GM23338 (cell line): ENCODE results near the gene NR2C2. TPM values are rescaled to one million over a fixed set of nuclear protein-coding genes. Genes with fewer than 3 reads are reported as not detected.

Source experiments
- ATAC-seq: fragments of 200-7000 bp; cut with Tn5 transposase; 3 replicates; pipeline ENCODE4 v1.9.1; 2020
- DNase-seq: peaks from one replicate; pipeline ENCODE4 v3.0.0-alpha.2; 2015; ENCODE audit warnings: low spot score
- H2AFZ ChIP-seq: fragments of 200-600 bp; sonication (generic); 2 replicates; pipeline ENCODE4 v1.8.0; 2016; ENCODE audit warnings: antibody characterized with exemption, mild to moderate bottlenecking, moderate library complexity
- H3F3A ChIP-seq: fragments of 200-600 bp; sonication (generic); replicated peaks from 2 replicates; pipeline ENCODE4 v1.8.0; 2017; ENCODE audit warnings: antibody characterized with exemption, mixed run types, low read depth
- H3K27ac ChIP-seq: fragments of 200-600 bp; sonication (generic); 2 replicates; pipeline ENCODE4 v1.6.1; 2016; ENCODE audit warnings: low read depth
- H3K27me3 ChIP-seq: fragments of 200-600 bp; sonication (generic); 2 replicates; pipeline ENCODE4 v1.8.0; 2016; ENCODE audit warnings: mild to moderate bottlenecking, mixed run types, moderate library complexity; ENCODE audit not compliant: insufficient read depth
- H3K36me3 ChIP-seq: fragments of 200-600 bp; sonication (generic); 2 replicates; pipeline ENCODE4 v1.8.0; 2016; ENCODE audit warnings: mild to moderate bottlenecking; ENCODE audit not compliant: insufficient read depth
- H3K4me1 ChIP-seq: fragments of 200-600 bp; sonication (generic); 2 replicates; pipeline ENCODE4 v1.8.0; 2016; ENCODE audit warnings: mild to moderate bottlenecking, moderate library complexity; ENCODE audit not compliant: insufficient read depth
- H3K4me2 ChIP-seq: fragments of 200-600 bp; sonication (generic); 2 replicates; pipeline ENCODE4 v1.7.1; 2017; ENCODE audit warnings: mixed run types
- H3K4me3 ChIP-seq: fragments of 200-600 bp; sonication (generic); 2 replicates; pipeline ENCODE4 v1.6.1; 2016; ENCODE audit warnings: mixed run types
- H3K79me2 ChIP-seq: fragments of 200-600 bp; sonication (generic); replicated peaks from 2 replicates; pipeline ENCODE4 v1.8.0; 2017; ENCODE audit warnings: mild to moderate bottlenecking; ENCODE audit not compliant: insufficient read depth
- H3K9me2 ChIP-seq: fragments of 200-600 bp; sonication (generic); 2 replicates; pipeline ENCODE4 v1.8.0; 2017; ENCODE audit not compliant: insufficient read depth
- H4K20me1 ChIP-seq: fragments of 200-600 bp; sonication (generic); replicated peaks from 2 replicates; pipeline ENCODE4 v1.8.0; 2017; ENCODE audit warnings: mild to moderate bottlenecking; ENCODE audit not compliant: insufficient read depth
- H3K27ac Mint-ChIP-seq: 2 replicates; pipeline ENCODE4 v1.8.0; 2020; ENCODE audit warnings: inconsistent platforms, mild to moderate bottlenecking, moderate library complexity, mixed read lengths
- H3K27me3 Mint-ChIP-seq: 3 replicates; pipeline ENCODE4 v1.8.0; 2022; ENCODE audit warnings: low read depth, mild to moderate bottlenecking, moderate library complexity, mixed read lengths, inconsistent platforms; ENCODE audit not compliant: insufficient read depth, poor library complexity
- H3K36me3 Mint-ChIP-seq: 3 replicates; pipeline ENCODE4 v1.8.0; 2021; ENCODE audit warnings: low read depth, mild to moderate bottlenecking, inconsistent platforms, moderate library complexity, mixed read lengths
- H3K4me1 Mint-ChIP-seq: 3 replicates; pipeline ENCODE4 v1.8.0; 2020; ENCODE audit warnings: mild to moderate bottlenecking, inconsistent platforms, mixed read lengths
- H3K4me3 Mint-ChIP-seq: 3 replicates; pipeline ENCODE4 v1.8.0; 2021; ENCODE audit warnings: moderate library complexity, mild to moderate bottlenecking, inconsistent platforms, mixed read lengths
- H3K9me3 Mint-ChIP-seq: 3 replicates; pipeline ENCODE4 v1.8.0; 2020; ENCODE audit warnings: moderate library complexity, mild to moderate bottlenecking, inconsistent platforms, mixed read lengths
- CREB1 ChIP-seq: fragments of 250-450 bp; sonication (Bioruptor Pico); IDR thresholded peaks from 2 replicates; pipeline ENCODE4 v1.5.0; 2020; ENCODE audit warnings: low read depth, mild to moderate bottlenecking, moderate library complexity
- CTCF ChIP-seq, 2 experiments: fragments of 200-600 bp in 1 of 2; sonication (generic) in 1 of 2; conservative IDR thresholded peaks; 2 replicates each; pipeline versions ENCODE4 v1.5.1 to v1.6.1; 2016 to 2017; ENCODE audit warnings: antibody characterized with exemption in 2 of 2, low read depth in 2 of 2, mild to moderate bottlenecking in 2 of 2, moderate library complexity in 1 of 2
- ETS1 ChIP-seq: IDR thresholded peaks from 2 replicates; pipeline ENCODE4 v1.6.1; 2016; ENCODE audit warnings: antibody characterized with exemption
- EZH2 ChIP-seq: fragments of 200-600 bp; sonication (generic); IDR thresholded peaks from one replicate; pipeline ENCODE4 v1.8.0; 2017; ENCODE audit warnings: antibody characterized with exemption, mild to moderate bottlenecking, low read depth; ENCODE audit not compliant: unreplicated experiment
- EZH2phosphoT487 ChIP-seq: fragments of 200-600 bp; sonication (generic); IDR thresholded peaks from one replicate; pipeline ENCODE4 v1.8.1; 2018; ENCODE audit warnings: antibody characterized with exemption; ENCODE audit not compliant: unreplicated experiment
- JUNB ChIP-seq: IDR thresholded peaks from one replicate; pipeline ENCODE4 v1.6.1; 2016; ENCODE audit warnings: antibody characterized with exemption; ENCODE audit not compliant: unreplicated experiment
- NANOG ChIP-seq: IDR thresholded peaks from 2 replicates; pipeline ENCODE4 v1.6.1; 2016; ENCODE audit warnings: antibody characterized with exemption, borderline replicate concordance
- POLR2AphosphoS5 ChIP-seq: IDR thresholded peaks from 2 replicates; pipeline ENCODE4 v1.6.1; 2016; ENCODE audit warnings: antibody characterized with exemption, low read depth
- REST ChIP-seq: IDR thresholded peaks from one replicate; pipeline ENCODE4 v1.6.1; 2018; ENCODE audit warnings: antibody characterized with exemption; ENCODE audit not compliant: unreplicated experiment
- STAT1 ChIP-seq: IDR thresholded peaks from one replicate; pipeline ENCODE4 v1.6.1; 2016; ENCODE audit warnings: antibody characterized with exemption; ENCODE audit not compliant: unreplicated experiment
- ZNF114 ChIP-seq: fragments of 250-450 bp; sonication (Bioruptor Pico); IDR thresholded peaks from 2 replicates; pipeline ENCODE4 v1.5.0; 2020; ENCODE audit warnings: mild to moderate bottlenecking, moderate library complexity
- ZNF331 ChIP-seq: fragments of 250-450 bp; sonication (Bioruptor Pico); IDR thresholded peaks from 2 replicates; pipeline ENCODE4 v1.5.0; 2020; ENCODE audit warnings: low read depth, mild to moderate bottlenecking, moderate library complexity
- ZNF462 ChIP-seq: fragments of 250-450 bp; sonication (Bioruptor Pico); IDR thresholded peaks from 2 replicates; pipeline ENCODE4 v1.5.0; 2020; ENCODE audit warnings: mild to moderate bottlenecking, moderate library complexity
- polyA plus RNA-seq: library from polyadenylated mRNA; unstranded; fragments of >200 nt; fragmentation: Nextera tagmentation; extraction: Ambion mirVana; gene quantifications from 2 replicates; pipeline ENCODE4 v1.2.1, GENCODE V29; 2016
- total RNA-seq: library from RNA; depleted of rRNA; stranded (reverse); fragments of >200 nt; shearing (Covaris generic); gene quantifications from 2 replicates; pipeline ENCODE4 v1.2.3, GENCODE V29; 2014

The NR2C2 gene
- total and polyA plus RNA-seq, 2 experiments from 2014 or later, result 12.0 to 57.2 TPM

GRCh38 chr3:14923476-14923875 lies 23.9 kb upstream of the NR2C2 start:
- DNase-seq, result no peak

More at GRCh38 chr3:14923476-14923875, 23.9 kb upstream of the NR2C2 start:
- H3K36me3 Mint-ChIP-seq, result no peaks in the 10 kb centered on the region
- H3K9me2 ChIP-seq, result no peaks in the 10 kb centered on the region
- H3K27me3 Mint-ChIP-seq, result peaks cover 15% of the 10 kb centered on the region
- TF ChIP-seq REST, result no peak
- TF ChIP-seq CTCF (conservative IDR thresholded peaks at IDR 0.05; ENCODE audit: low read depth in 2 of 2), result no peak
- TF ChIP-seq EZH2phosphoT487, result no peak
- TF ChIP-seq ETS1, result no peak
- no peak for TF ChIP-seq NANOG
- TF ChIP-seq POLR2AphosphoS5, result no peak
- TF ChIP-seq ZNF462 (CRISPR knock-in tag), result no peak
- no peak for TF ChIP-seq STAT1
- TF ChIP-seq JUNB, result no peak
- TF ChIP-seq ZNF114 (CRISPR knock-in tag), result no peak
- no peak for TF ChIP-seq ZNF331 (CRISPR knock-in tag)
- TF ChIP-seq CREB1 (CRISPR knock-in tag), result no peak
- TF ChIP-seq EZH2, result no peak
- no peak overlapping the region for H2AFZ ChIP-seq
- no peaks in the 10 kb centered on the region for H3F3A ChIP-seq
- no peak overlapping the region for H3K27ac ChIP-seq
- no peaks in the 10 kb centered on the region for H3K27me3 ChIP-seq
- no peak overlapping the region for H3K27ac Mint-ChIP-seq
- H3K4me3 Mint-ChIP-seq, result no peak overlapping the region
- no peaks in the 10 kb centered on the region for H3K4me1 ChIP-seq
- H3K9me3 Mint-ChIP-seq, result no peaks in the 10 kb centered on the region
- no peaks in the 10 kb centered on the region for H3K36me3 ChIP-seq
- H3K4me1 Mint-ChIP-seq, result peaks cover 9% of the 10 kb centered on the region
- no peaks in the 10 kb centered on the region for H3K79me2 ChIP-seq
- H4K20me1 ChIP-seq, result no peaks in the 10 kb centered on the region
- H3K4me2 ChIP-seq, result no peak overlapping the region
- no peak overlapping the region for H3K4me3 ChIP-seq
- no peak for ATAC-seq
